OCI-LY1 (cell line): ENCODE results near the gene SLC23A2.

ENCODE experiments used
- H2AFZ ChIP-seq: fragments of 200-600 bp; sonication (generic), shearing (Covaris generic); 2 replicates; pipeline ENCODE4 v1.6.0; 2014; ENCODE audit warnings: antibody characterized with exemption, mild to moderate bottlenecking, low read length
- H3F3A ChIP-seq: fragments of 200-600 bp; sonication (generic), shearing (Covaris generic); 2 replicates; pipeline ENCODE4 v1.6.0; 2014; ENCODE audit warnings: mild to moderate bottlenecking, antibody characterized with exemption, low read length, moderate library complexity; ENCODE audit not compliant: insufficient read depth
- H3K27ac ChIP-seq: fragments of 200-600 bp; sonication (generic); 2 replicates; pipeline ENCODE4 v1.5.1; 2014; ENCODE audit warnings: low read length, mixed run types, mild to moderate bottlenecking, low read depth; ENCODE audit not compliant: poor library complexity, severe bottlenecking
- H3K27me3 ChIP-seq: fragments of 200-600 bp; sonication (generic); 2 replicates; pipeline ENCODE4 v1.6.0; 2014; ENCODE audit warnings: antibody characterized with exemption, mild to moderate bottlenecking, low read length, moderate library complexity; ENCODE audit not compliant: insufficient read depth
- H3K36me3 ChIP-seq: fragments of 200-600 bp; sonication (generic); 2 replicates; pipeline ENCODE4 v1.6.1; 2014; ENCODE audit warnings: mild to moderate bottlenecking, antibody characterized with exemption, low read length, moderate library complexity, mixed read lengths; ENCODE audit not compliant: insufficient read depth
- H3K4me1 ChIP-seq: fragments of 200-600 bp; sonication (generic); 2 replicates; pipeline ENCODE4 v1.5.1; 2014; ENCODE audit warnings: mild to moderate bottlenecking, low read length, moderate library complexity; ENCODE audit not compliant: insufficient read depth, severe bottlenecking
- H3K4me2 ChIP-seq: fragments of 200-600 bp; sonication (generic), shearing (Covaris generic); 2 replicates; pipeline ENCODE4 v1.6.1; 2014; ENCODE audit warnings: low read length
- H3K4me3 ChIP-seq: fragments of 200-600 bp; sonication (generic); 2 replicates; pipeline ENCODE4 v1.5.1; 2014; ENCODE audit warnings: low read length, low read depth, mild to moderate bottlenecking, mixed read lengths; ENCODE audit not compliant: poor library complexity, severe bottlenecking
- H3K79me2 ChIP-seq: fragments of 200-600 bp; shearing (Covaris generic); 2 replicates; pipeline ENCODE4 v1.6.1; 2016; ENCODE audit warnings: mixed run types, low read length, mixed read lengths; ENCODE audit not compliant: insufficient read depth
- H3K9ac ChIP-seq: fragments of 200-600 bp; sonication (generic), shearing (Covaris generic); 2 replicates; pipeline ENCODE4 v1.6.1; 2014; ENCODE audit warnings: mild to moderate bottlenecking, low read length, mixed read lengths
- H3K9me2 ChIP-seq: fragments of 200-600 bp; sonication (generic), shearing (Covaris generic); 2 replicates; pipeline ENCODE4 v1.6.1; 2014; ENCODE audit warnings: low read depth, mild to moderate bottlenecking, low read length, mixed read lengths
- H3K9me3 ChIP-seq: fragments of 200-600 bp; shearing (Covaris generic); 2 replicates; pipeline ENCODE4 v1.6.1; 2014; ENCODE audit warnings: low read length, mixed read lengths
- H4K20me1 ChIP-seq: fragments of 200-600 bp; sonication (generic), shearing (Covaris generic); 2 replicates; pipeline ENCODE4 v1.6.0; 2016; ENCODE audit warnings: mild to moderate bottlenecking, low read length; ENCODE audit not compliant: insufficient read depth
- CTCF ChIP-seq: fragments of 200-600 bp; sonication (generic), shearing (Covaris generic); IDR thresholded peaks from 2 replicates; pipeline ENCODE4 v1.5.1; 2017; ENCODE audit warnings: mild to moderate bottlenecking, antibody characterized with exemption, low read length, moderate library complexity, mixed read lengths
- EZH2 ChIP-seq: fragments of 200-600 bp; sonication (generic), shearing (Covaris generic); IDR thresholded peaks from 2 replicates; pipeline ENCODE4 v1.8.0; 2017; ENCODE audit warnings: borderline replicate concordance, mixed run types, mild to moderate bottlenecking, antibody characterized with exemption, low read length, moderate library complexity, mixed read lengths

Gene SLC23A2

GRCh38 chr20:4861961-4862360 is 139.3 kb downstream of the SLC23A2 start:
- no peaks in the 10 kb centered on the region for H3K79me2 ChIP-seq

GRCh38 chr20:4858000-4858399 is 143.3 kb downstream of the SLC23A2 start:
- Histone ChIP-seq H3K27me3 (no peaks in the 10 kb centered on the region), H3K4me2 (no peak overlapping the region), H3K27ac (no peak overlapping the region), H3K79me2 (no peaks in the 10 kb centered on the region), H3F3A (no peaks in the 10 kb centered on the region), H3K9ac (no peak overlapping the region), H3K36me3 (peaks cover 100% of the 10 kb centered on the region), H3K9me3 (no peaks in the 10 kb centered on the region), H2AFZ (no peak overlapping the region), H4K20me1 (no peaks in the 10 kb centered on the region), H3K4me1 (no peaks in the 10 kb centered on the region), H3K4me3 (no peak overlapping the region), H3K9me2 (no peaks in the 10 kb centered on the region)
- no peak for TF ChIP-seq EZH2
- TF ChIP-seq CTCF, result no peak

More at GRCh38 chr20:4861961-4862360, 139.3 kb downstream of the SLC23A2 start:
- H4K20me1 ChIP-seq, result no peaks in the 10 kb centered on the region
- no peak overlapping the region for H3K27ac ChIP-seq
- no peak overlapping the region for H3K9ac ChIP-seq
- no peaks in the 10 kb centered on the region for H3K27me3 ChIP-seq
- no peak overlapping the region for H3K4me2 ChIP-seq
- H3K9me2 ChIP-seq, result no peaks in the 10 kb centered on the region
- H3K36me3 ChIP-seq, result peaks cover 97% of the 10 kb centered on the region
- TF ChIP-seq EZH2 (no peak), CTCF (no peak)
- no peaks in the 10 kb centered on the region for H3F3A ChIP-seq
- H3K9me3 ChIP-seq, result no peaks in the 10 kb centered on the region
- H3K4me1 ChIP-seq, result no peaks in the 10 kb centered on the region
- H3K4me3 ChIP-seq, result no peak overlapping the region
- no peak overlapping the region for H2AFZ ChIP-seq

GRCh38 chr20:4856022-4856755 is 145.1 kb downstream of the SLC23A2 start:
- Histone ChIP-seq H3K27ac (no peak overlapping the region), H3K9me3 (no peaks in the 10 kb centered on the region), H3K4me3 (no peak overlapping the region), H3K9me2 (no peaks in the 10 kb centered on the region), H3K79me2 (no peaks in the 10 kb centered on the region), H3K27me3 (no peaks in the 10 kb centered on the region), H3K4me1 (no peaks in the 10 kb centered on the region), H3K9ac (no peak overlapping the region), H2AFZ (no peak overlapping the region), H3F3A (no peaks in the 10 kb centered on the region), H4K20me1 (no peaks in the 10 kb centered on the region), H3K36me3 (peaks cover 93% of the 10 kb centered on the region), H3K4me2 (no peak overlapping the region)
- TF ChIP-seq CTCF (no peak), EZH2 (no peak)
